ENCODE measurements around the gene LPAR1.

DNA sequence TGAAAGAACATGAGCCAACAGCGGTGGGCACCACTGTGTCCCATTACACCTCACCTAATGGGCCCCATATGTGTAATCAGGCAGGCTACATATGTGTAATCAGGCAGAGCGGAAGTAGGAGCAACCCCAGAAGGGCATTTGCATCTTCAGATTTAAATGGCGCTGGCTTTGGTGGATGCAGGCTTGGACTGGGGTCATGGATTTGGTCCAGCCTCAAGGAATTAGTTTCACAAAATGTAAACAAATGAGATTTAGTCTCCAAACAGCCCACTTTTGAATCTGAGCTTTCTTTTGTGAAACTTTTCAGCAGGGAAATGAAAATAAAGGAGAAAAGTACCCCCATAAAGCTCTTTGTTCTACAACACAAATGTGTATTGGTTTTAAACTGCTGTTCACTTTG, 161.3 kb downstream of the LPAR1 start:
- TF ChIP-seq, protein P1, sequence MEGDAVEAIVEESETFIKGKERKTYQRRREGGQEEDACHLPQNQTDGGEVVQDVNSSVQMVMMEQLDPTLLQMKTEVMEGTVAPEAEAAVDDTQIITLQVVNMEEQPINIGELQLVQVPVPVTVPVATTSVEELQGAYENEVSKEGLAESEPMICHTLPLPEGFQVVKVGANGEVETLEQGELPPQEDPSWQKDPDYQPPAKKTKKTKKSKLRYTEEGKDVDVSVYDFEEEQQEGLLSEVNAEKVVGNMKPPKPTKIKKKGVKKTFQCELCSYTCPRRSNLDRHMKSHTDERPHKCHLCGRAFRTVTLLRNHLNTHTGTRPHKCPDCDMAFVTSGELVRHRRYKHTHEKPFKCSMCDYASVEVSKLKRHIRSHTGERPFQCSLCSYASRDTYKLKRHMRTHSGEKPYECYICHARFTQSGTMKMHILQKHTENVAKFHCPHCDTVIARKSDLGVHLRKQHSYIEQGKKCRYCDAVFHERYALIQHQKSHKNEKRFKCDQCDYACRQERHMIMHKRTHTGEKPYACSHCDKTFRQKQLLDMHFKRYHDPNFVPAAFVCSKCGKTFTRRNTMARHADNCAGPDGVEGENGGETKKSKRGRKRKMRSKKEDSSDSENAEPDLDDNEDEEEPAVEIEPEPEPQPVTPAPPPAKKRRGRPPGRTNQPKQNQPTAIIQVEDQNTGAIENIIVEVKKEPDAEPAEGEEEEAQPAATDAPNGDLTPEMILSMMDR (IDR thresholded peaks at IDR 0.05; ENCODE audit: low read depth, low read length), result no peak
- no peak for TF ChIP-seq EZH2phosphoT487 (IDR thresholded peaks at IDR 0.05; ENCODE audit: low read depth)
